ENCODE measurements around the gene ULBP3.
"Not testable (repeated sequence)": the region's sequence is repeated elsewhere in the genome, so short reads cannot be mapped to it uniquely, and the experiment has no call there.

Gene ULBP3

GRCh38 chr6:150014623-150015280 lies 54.2 kb downstream of the ULBP3 start:
- DNase-seq: not testable (repeated sequence)

GRCh38 chr6:150013785-150014622 lies 54.9 kb downstream of the ULBP3 start:
- DNase-seq: not testable (repeated sequence)

DNA sequence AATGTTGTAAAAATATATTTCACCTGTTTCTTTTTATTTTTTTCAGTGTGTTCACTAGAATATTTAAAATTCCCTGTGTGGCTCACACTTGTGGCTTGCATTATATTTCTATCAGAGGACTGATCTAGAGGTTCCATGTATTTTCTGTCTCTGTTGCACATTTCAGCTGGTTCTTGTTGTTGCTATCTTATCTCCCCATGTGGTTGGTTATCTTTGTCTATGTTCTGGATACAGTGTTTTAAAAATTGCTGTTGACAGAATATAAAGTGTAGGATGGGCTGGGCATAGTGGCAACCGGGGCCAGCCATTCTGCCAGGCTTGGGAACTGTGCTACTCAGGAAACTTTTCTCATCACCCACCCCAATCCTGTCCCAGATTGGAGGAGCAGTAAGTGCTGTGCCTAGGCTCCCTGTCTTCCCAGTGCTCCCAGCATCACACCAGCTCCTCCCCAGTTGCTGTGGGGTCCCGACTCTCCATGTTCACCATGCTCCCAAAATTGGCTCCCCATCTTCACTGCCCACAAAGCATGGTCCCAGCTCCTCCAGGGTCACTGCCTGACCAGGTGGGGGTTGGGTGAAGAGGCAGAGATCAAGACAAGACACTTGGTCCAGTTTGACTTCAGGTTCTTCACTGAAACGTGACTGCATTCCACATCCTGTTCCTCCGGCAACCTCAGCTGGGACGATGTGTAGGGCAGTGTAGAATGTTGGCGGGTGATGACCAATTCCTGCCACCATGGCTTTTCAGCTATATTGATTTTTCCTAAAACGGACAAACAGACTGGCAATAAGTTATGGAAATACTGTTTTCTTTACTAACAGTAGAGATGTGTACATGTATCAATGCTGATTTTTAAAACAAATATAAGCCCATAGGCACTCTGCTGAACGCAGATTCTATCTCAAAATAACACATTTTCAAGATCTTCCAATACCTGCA lies 55.8 kb downstream of the ULBP3 start:
- DNase-seq: not testable (repeated sequence)

All from NCI-H187 (cell line).